OCI-LY1 (cell line): ENCODE results near the gene UBE2V1.

Experiments
- EZH2 ChIP-seq: fragments of 200-600 bp; sonication (generic), shearing (Covaris generic); IDR thresholded peaks from 2 replicates; pipeline ENCODE4 v1.8.0; 2017; ENCODE audit warnings: borderline replicate concordance, mixed run types, mild to moderate bottlenecking, antibody characterized with exemption, low read length, moderate library complexity, mixed read lengths
- TF ChIP-seq, protein P1 (sequence below): fragments of 200-600 bp; sonication (generic), shearing (Covaris generic); IDR thresholded peaks from 2 replicates; pipeline ENCODE4 v1.5.1; 2017; ENCODE audit warnings: mild to moderate bottlenecking, antibody characterized with exemption, low read length, moderate library complexity, mixed read lengths

GRCh38 chr20:50073500-50073899 lies 39.5 kb downstream of the UBE2V1 start:
- TF ChIP-seq, protein P1, sequence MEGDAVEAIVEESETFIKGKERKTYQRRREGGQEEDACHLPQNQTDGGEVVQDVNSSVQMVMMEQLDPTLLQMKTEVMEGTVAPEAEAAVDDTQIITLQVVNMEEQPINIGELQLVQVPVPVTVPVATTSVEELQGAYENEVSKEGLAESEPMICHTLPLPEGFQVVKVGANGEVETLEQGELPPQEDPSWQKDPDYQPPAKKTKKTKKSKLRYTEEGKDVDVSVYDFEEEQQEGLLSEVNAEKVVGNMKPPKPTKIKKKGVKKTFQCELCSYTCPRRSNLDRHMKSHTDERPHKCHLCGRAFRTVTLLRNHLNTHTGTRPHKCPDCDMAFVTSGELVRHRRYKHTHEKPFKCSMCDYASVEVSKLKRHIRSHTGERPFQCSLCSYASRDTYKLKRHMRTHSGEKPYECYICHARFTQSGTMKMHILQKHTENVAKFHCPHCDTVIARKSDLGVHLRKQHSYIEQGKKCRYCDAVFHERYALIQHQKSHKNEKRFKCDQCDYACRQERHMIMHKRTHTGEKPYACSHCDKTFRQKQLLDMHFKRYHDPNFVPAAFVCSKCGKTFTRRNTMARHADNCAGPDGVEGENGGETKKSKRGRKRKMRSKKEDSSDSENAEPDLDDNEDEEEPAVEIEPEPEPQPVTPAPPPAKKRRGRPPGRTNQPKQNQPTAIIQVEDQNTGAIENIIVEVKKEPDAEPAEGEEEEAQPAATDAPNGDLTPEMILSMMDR = no peak
- no peak for TF ChIP-seq EZH2
